Activated CD4-positive, alpha-beta T cell treated with anti-CD3 and anti-CD28 coated beads, Interleukin-10, Interleukin-2, amounts not matched to agents 100 ng/mL and 50 ng/mL, durations not matched to agents 16 hours and 8 hours (primary cell): ENCODE data around the gene OR10D3.
A peak's percentile ranks its signal among the peaks of the same experiment; 100 is the strongest.
"Not testable (repeated sequence)": the region's sequence is repeated elsewhere in the genome, so short reads cannot be mapped to it uniquely, and the experiment has no call there.

Source experiments
- DNase-seq: peaks from one replicate; pipeline ENCODE4 v3.0.0-alpha.2; 2020

Gene OR10D3

GRCh38 chr11:124195189-124195734, 12.1 kb downstream of the OR10D3 start:
- DNase-seq: peak; percentile 64

DNA sequence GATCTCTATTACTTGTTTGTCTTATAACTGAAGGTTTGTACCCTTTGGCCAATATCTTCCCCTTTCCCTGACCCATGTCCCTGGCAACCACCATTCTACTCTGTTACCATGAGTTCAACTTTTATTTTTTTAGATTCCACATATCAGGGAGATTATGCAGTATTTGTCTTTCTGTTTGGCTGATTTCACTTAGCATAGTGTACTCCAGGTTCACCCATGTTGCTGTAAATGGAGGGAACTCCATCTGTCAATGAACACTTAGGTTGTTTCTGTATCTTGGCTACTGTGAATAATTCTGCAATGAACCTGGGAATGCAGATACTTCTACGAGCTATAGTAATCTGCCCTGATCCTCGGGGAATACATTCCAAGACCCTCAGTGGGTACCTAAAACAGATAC, 14.9 kb downstream of the OR10D3 start:
- DNase-seq: no peak

- no peak for DNase-seq
These were observed 15.8 kb downstream of the OR10D3 start for GRCh38 chr11:124198897-124199296.

DNA sequence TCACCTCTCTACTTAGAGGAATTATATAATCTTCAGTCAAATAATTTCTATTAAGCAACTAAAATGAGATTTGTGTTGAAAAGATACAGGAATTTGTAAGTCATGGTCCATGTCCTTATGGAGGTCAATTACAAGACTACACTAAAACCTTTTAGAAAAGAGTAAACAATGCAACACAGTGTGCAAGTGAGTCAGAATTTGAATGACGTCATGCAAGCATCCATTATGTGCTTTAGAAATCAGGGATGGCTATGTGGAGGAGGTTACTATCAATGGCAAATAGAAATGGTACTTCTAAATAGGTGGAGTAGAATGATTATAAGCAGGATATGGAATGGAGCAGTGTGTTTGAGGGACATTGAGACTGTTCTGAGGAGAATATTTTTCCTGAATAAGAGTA, 16.6 kb downstream of the OR10D3 start:
- DNase-seq: no peak

GRCh38 chr11:124200671-124201070, 17.5 kb downstream of the OR10D3 start:
- no peak for DNase-seq

DNA sequence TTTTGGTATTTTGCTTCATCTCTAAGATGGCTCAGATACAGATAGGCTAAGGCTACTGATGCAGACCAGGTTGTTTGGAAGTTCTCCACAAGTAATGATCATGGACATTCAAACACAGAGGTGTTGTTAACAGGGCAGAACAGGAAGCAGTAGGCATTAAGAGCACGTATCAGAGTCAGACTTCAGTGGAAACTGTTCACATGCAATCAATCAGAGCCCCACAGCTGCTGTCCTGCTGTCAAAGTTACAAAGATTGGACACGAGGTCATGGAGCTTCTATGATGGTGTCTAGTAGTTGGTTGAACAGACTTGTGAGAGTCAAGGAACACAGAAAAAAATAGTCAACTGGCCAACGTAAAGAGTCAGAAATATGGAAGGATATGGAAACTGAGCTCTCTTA, 19.8 kb downstream of the OR10D3 start:
- DNase-seq: no peak

GRCh38 chr11:124204008-124204407, 20.9 kb downstream of the OR10D3 start:
- DNase-seq: no peak

DNA sequence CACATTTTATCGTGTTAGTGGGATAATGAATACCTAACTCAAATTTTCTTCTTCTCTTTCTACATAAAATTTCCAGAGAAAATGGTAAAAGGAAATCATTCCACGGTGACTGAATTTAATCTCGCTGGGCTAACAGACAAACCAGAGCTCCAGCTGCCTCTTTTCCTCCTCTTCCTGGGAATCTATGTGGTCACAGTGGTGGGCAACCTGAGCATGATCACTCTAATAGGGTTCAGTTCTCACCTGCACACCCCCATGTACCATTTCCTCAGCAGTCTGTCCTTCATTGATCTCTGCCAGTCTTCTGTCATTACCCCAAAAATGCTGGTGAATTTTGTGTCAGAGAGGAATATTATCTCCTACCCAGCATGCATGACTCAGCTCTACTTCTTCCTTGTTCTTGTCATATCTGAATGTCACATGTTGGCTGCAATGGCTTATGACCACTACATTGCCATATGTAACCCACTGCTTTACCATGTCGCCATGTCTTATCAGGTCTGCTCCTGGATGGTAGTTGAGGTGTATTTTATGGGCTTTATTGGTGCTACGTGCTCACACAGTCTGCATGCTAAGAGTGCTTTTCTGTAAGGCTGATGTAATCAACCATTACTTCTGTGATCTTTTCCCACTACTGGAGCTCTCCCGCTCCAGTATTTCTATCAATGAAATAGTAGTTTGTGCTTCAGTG, 24.1 kb downstream of the OR10D3 start:
- no peak for DNase-seq

DNA sequence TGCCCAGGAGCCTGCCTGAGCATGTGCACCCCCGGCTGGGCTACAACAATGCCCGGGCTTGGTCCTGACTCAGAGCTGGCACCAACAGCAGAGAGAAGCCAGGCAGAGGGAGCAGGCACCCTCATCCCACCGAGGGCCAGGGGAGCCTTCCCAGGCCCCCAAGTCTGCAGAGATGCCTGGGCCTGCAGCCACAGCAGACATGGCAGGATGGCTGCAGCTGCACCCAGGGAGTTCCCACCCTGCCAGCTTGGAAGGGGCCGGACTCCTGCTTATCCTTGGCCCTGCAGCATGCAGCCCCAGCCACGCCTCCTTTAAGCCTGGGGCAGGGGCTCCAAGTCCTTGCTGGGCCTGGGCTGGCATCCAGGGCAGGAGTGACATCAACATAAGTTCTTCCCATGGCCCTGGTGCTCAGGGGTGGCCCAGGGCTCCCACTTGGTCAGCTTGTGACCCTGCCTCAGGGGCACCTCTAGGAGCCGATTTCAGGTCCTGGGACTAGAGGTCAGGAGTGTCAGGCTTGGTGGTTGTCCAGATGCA, 26.7 kb downstream of the OR10D3 start:
- DNase-seq: no peak

DNA sequence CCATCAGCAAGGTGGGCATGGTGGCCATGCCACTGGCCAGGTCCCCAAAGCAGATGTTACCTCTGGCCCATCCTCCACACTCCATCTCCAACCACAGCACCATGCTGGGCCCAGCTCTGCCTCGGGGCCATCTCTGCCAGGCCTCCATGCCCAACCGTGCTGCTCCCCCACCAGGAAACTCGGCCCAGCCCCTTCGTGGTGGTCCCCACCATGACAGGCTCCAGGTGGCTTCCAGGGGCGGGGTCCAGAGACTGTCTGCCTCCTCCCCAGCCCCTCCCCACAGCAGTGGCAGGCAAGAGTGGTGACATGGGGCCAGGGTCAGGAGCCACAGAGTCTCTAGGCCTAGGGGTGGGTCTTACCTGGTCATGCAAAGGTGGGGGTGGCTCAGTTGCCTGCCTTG, 27.3 kb downstream of the OR10D3 start:
- no peak for DNase-seq

GRCh38 chr11:124211321-124211720, 28.2 kb downstream of the OR10D3 start:
- DNase-seq: no peak

DNA sequence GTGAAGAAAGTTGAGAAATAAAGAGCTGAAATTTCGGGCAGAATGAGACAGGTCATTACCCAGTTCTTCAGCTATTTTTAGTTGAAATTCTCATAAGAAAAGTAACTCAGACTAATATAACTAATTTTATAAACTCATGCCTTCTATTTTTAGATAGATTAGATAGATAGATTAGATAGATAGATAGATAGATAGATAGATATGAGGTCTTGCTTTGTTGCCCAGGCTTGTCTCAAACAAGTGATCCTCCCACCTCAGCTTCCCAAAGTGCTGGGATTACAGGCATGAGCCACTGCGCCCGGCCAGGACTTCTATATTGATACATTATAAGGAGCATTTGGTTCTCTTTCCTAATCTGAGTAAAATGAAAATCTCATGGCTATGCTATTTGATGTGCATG, 30.9 kb downstream of the OR10D3 start:
- no peak for DNase-seq

DNA sequence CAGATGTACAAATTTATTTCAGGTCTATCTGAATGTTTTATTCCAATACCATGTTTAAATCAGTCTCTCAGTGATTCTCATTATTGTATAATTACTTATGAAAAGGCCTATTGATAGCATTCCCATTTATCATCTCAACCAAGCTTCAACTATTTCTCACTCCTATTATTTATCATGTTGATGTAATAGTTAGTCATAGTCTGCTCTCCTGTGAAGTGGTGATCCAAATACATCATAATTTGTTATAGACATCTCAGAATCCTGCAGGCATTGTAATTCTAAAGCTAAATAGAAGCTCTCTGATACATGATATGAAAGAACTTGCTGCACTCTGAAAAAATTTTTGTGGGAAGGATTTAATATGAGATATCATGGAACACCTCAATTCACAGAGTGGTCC, 36.0 kb downstream of the OR10D3 start:
- DNase-seq: no peak

DNA sequence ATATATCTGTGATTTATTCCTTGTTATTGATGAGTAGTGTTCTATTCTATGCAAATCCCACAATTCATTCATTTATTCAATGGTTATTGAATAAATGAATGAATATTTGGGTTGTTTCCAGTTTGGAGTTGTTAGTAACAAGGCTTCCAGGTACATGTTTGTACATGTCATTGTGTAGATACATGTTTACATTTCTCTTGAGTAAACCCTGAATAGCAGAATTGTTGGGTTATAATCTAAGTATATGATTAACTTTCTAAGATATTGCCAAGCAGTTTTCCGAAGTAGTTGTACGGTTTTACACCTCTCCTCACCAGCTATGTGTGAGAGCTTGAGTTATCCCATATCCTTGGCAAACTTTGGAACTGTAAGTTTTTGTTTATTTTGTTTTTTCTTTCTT, 39.3 kb downstream of the OR10D3 start:
- no peak for DNase-seq

DNA sequence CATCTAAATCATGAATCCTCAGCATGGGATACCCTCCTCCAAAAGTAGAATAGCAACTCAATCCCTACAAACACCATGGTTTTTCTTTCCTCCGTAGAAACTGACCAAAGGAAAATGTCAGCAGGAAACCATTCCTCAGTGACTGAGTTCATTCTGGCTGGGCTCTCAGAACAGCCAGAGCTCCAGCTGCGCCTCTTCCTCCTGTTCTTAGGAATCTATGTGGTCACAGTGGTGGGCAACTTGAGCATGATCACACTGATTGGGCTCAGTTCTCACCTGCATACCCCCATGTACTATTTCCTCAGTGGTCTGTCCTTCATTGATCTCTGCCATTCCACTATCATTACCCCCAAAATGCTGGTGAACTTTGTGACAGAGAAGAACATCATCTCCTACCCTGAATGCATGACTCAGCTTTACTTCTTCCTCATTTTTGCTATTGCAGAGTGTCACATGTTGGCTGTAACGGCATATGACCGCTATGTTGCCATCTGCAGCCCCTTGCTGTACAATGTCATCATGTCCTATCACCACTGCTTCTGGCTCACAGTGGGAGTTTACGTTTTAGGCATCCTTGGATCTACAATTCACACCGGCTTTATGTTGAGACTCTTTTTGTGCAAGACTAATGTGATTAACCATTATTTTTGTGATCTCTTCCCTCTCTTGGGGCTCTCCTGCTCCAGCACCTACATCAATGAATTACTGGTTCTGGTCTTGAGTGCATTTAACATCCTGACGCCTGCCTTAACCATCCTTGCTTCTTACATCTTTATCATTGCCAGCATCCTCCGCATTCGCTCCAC, 41.7 kb downstream of the OR10D3 start:
- not testable (repeated sequence) for DNase-seq

DNA sequence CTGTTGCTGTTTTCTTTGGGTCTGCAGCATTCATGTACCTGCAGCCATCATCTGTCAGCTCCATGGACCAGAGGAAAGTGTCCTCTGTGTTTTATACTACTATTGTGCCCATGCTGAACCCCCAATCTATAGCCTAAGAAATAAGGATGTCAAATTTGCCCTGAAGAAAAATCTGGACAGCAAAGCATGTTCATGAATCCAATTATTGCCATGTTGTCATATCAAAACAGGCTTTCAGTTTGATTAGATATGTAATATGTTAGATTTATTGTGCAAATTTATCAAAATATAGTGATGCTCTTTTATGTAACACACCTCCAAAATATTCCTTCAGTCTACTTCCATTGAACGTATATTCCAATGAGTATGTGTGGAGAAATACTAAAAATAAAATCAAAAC, 42.3 kb downstream of the OR10D3 start:
- DNase-seq: no peak

DNA sequence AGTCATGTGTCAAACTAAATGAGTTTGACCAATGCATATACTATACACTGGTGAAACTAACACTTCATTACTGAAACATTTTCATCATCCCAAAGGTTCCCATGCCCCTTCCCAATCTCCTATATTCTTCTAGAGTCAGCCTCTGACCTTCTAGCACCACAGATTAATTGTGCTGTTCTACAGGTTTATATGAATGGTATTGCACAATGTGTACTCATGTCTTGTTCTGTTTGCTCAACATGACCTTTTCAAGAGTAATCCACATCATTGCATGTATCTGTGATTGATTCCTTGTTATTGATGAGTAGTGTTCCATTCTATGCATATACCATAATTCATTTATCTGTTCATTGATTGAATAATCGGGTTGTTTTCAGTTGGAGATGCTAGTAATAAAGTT, 50.2 kb downstream of the OR10D3 start:
- no peak for DNase-seq
